ENCODE measurements around the gene TCF12. TPM values are rescaled to one million over a fixed set of nuclear protein-coding genes. Genes with fewer than 3 reads are reported as not detected.

TCF12 gene
- total and polyA plus RNA-seq, 11 donors = 6.5 to 77.3 (median 43.5) TPM

DNA sequence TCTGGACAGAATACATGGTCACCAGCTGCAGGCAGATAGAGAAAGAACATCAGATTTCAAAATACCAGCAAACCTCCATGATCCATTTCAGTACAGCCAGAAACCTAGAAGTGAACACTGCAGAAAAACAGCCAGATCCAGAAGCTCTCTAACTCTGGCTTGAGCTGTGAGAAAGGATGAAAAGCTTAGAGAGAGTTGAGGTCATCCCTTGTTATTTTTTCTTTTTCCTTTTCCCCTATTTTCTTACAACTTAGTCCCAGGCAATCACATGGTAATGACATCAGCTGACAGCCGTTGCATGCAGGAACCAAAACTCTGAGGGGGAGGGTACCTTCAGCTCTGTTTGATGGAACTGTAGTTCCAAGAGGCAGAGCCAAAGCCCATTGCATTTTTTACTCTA is 113.2 kb downstream of the TCF12 start:
- no peaks in the 10 kb centered on the region for H3K27me3 ChIP-seq
- H3K27ac ChIP-seq = peak overlapping the region in 4 of 12 donors; percentile 15 to 48 (median 24)
- peak in 3 of 5 donors; percentile 28 to 49 (median 34) for DNase-seq
- H3K36me3 ChIP-seq = no peaks in the 10 kb centered on the region
- TF ChIP-seq, protein P1, sequence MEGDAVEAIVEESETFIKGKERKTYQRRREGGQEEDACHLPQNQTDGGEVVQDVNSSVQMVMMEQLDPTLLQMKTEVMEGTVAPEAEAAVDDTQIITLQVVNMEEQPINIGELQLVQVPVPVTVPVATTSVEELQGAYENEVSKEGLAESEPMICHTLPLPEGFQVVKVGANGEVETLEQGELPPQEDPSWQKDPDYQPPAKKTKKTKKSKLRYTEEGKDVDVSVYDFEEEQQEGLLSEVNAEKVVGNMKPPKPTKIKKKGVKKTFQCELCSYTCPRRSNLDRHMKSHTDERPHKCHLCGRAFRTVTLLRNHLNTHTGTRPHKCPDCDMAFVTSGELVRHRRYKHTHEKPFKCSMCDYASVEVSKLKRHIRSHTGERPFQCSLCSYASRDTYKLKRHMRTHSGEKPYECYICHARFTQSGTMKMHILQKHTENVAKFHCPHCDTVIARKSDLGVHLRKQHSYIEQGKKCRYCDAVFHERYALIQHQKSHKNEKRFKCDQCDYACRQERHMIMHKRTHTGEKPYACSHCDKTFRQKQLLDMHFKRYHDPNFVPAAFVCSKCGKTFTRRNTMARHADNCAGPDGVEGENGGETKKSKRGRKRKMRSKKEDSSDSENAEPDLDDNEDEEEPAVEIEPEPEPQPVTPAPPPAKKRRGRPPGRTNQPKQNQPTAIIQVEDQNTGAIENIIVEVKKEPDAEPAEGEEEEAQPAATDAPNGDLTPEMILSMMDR (IDR thresholded peaks at IDR 0.05) = no peak
- no peak for TF ChIP-seq POLR2A (IDR thresholded peaks at IDR 0.05)
- intact Hi-C loops (cut with DNase I) = loop anchor here in 1 of 10 donors (10.0 kb wide), 1 partner anchor 63 kb away; no protein-coding TSS in a partner anchor
- H3K9me3 ChIP-seq = no peaks in the 10 kb centered on the region
- H3K4me3 ChIP-seq = no peak overlapping the region
- 3 to 15% (median 8%) methylated on average over 1 of the region's 1 CpG for WGBS, 4 donors
- H3K4me1 ChIP-seq = peaks cover 0 to 35% (median 22%) of the 10 kb centered on the region in 12 donors
- ATAC-seq = peak; percentile 57 to 81 (median 66)

GRCh38 chr15:57032338-57032737 is 113.9 kb downstream of the TCF12 start:
- Histone ChIP-seq H3K27ac (peak overlapping the region in 2 of 12 donors; percentile 3 to 10), H3K4me1 (peaks cover 0 to 40% (median 25%) of the 10 kb centered on the region in 12 donors), H3K36me3 (no peaks in the 10 kb centered on the region), H3K9me3 (no peaks in the 10 kb centered on the region), H3K4me3 (no peak overlapping the region), H3K27me3 (no peaks in the 10 kb centered on the region)
- TF ChIP-seq POLR2A (IDR thresholded peaks at IDR 0.05) = no peak
- 98% methylated on average over 5 of the region's 5 CpGs for WGBS, 4 donors
- intact Hi-C loops (cut with DNase I) = loop anchor here in 1 of 10 donors (10.0 kb wide), 1 partner anchor 62 kb away; no protein-coding TSS in a partner anchor
- ATAC-seq = no peak
- no peak for DNase-seq

DNA sequence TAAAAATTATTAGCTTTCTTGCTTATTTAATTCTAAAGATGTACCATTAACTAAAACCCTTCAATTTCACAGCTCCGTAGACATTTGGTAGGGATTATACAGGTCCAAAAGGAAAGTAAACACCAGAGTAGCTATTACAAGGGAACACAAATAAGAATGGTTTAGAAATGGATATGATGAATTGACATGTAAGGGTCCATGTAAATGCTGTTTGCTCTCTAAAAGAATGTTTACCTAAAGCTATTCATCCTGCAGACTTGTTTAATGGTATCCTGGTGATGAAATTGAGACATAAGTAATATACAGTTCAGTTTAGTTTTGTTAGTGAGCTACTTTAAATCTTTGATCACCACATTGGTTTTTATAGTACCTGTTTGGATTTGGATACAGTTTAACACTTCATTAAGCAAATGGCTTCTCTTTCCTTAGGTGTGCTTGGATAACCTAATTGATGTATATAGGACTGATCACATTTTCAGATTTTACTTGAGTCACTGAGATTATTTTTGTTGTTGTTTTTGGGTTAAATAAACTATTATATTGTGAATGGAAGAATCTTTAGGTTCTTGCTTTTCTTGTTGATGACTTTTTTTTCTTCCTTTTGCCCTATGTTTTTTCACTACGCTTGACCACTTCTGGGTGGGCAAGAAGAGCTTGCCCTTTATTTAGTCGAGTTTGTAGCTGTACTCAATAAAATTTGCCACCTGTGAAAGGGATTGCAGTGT is 115.4 kb downstream of the TCF12 start:
- no peaks in the 10 kb centered on the region for H3K36me3 ChIP-seq
- no peaks in the 10 kb centered on the region for H3K27me3 ChIP-seq
- H3K27ac ChIP-seq = no peak overlapping the region
- TF ChIP-seq, protein P1 (IDR thresholded peaks at IDR 0.05) = no peak
- TF ChIP-seq POLR2A (IDR thresholded peaks at IDR 0.05) = no peak
- DNase-seq (no peak), ATAC-seq (no peak)
- no peak overlapping the region for H3K4me3 ChIP-seq
- H3K9me3 ChIP-seq = peaks cover 0 to 2% (median 0%) of the 10 kb centered on the region in 12 donors
- intact Hi-C loops (cut with DNase I) = loop anchor here in 1 of 10 donors (10.0 kb wide), 1 partner anchor 61 kb away; no protein-coding TSS in a partner anchor
- WGBS, 4 donors = 89 to 94% (median 91%) methylated on average over 3 of the region's 3 CpGs
- H3K4me1 ChIP-seq = peaks cover 0 to 40% (median 25%) of the 10 kb centered on the region in 12 donors

GRCh38 chr15:57034613-57035012 is 116.2 kb downstream of the TCF12 start:
- no peak overlapping the region for H3K27ac ChIP-seq
- DNase-seq (no peak), ATAC-seq (no peak)
- no peaks in the 10 kb centered on the region for H3K36me3 ChIP-seq
- H3K9me3 ChIP-seq = peaks cover 0 to 2% (median 0%) of the 10 kb centered on the region in 12 donors
- no peak overlapping the region for H3K4me3 ChIP-seq
- peaks cover 0 to 46% (median 30%) of the 10 kb centered on the region in 12 donors for H3K4me1 ChIP-seq
- TF ChIP-seq, protein P1 (IDR thresholded peaks at IDR 0.05) = no peak
- TF ChIP-seq POLR2A (IDR thresholded peaks at IDR 0.05) = no peak
- intact Hi-C loops (cut with DNase I) = loop anchor here in 1 of 10 donors (10.0 kb wide), 1 partner anchor 60 kb away; no protein-coding TSS in a partner anchor
- WGBS, 4 donors = 52 to 67% (median 62%) methylated on average over 1 of the region's 1 CpG
- no peaks in the 10 kb centered on the region for H3K27me3 ChIP-seq
